Liver (tissue), 9 donors: ENCODE results near the gene NDC1. TPM values are rescaled to one million over a fixed set of nuclear protein-coding genes. Genes with fewer than 3 reads are reported as not detected.

Source experiments
- DNase-seq: peaks from one replicate; pipeline ENCODE4 v3.0.0-alpha.2; 2017; ENCODE audit warnings: low spot score
- H3K27ac ChIP-seq, 2 donors: one replicate each; pipeline ENCODE4 v1.7.0; 2013; ENCODE audit warnings: inconsistent platforms in 2 of 2, low read length in 2 of 2, control low read depth in 1 of 2, low read depth in 1 of 2, mild to moderate bottlenecking in 1 of 2
- H3K27me3 ChIP-seq, 4 donors: one replicate each; pipeline versions ENCODE4 v1.6.1 to v1.7.0; 2013; ENCODE audit warnings: low read length in 3 of 4, inconsistent platforms in 1 of 4, mild to moderate bottlenecking in 1 of 4, moderate library complexity in 1 of 4; ENCODE audit not compliant: control insufficient read depth in 4 of 4, insufficient read depth in 4 of 4
- H3K36me3 ChIP-seq, 4 donors: one replicate each; pipeline versions ENCODE4 v1.6.1 to v1.7.0; 2013; ENCODE audit warnings: low read length in 3 of 4, mild to moderate bottlenecking in 3 of 4, low read depth in 1 of 4, moderate library complexity in 1 of 4; ENCODE audit not compliant: control insufficient read depth in 4 of 4, insufficient read depth in 3 of 4
- H3K4me1 ChIP-seq, 4 donors: one replicate each; pipeline versions ENCODE4 v1.6.1 to v1.7.0; 2013; ENCODE audit warnings: low read length in 3 of 4, mild to moderate bottlenecking in 3 of 4, moderate library complexity in 1 of 4; ENCODE audit not compliant: control insufficient read depth in 4 of 4, insufficient read depth in 4 of 4
- H3K4me3 ChIP-seq, 3 donors: one replicate each; pipeline versions ENCODE4 v1.6.1 to v1.7.0; 2013; ENCODE audit warnings: low read length in 3 of 3, control low read depth in 1 of 3, low read depth in 1 of 3, mild to moderate bottlenecking in 1 of 3
- H3K9ac ChIP-seq, 2 donors: one replicate each; pipeline ENCODE4 v1.7.0; 2013; ENCODE audit warnings: low read length in 2 of 2, mild to moderate bottlenecking in 2 of 2, moderate library complexity in 2 of 2, control low read depth in 1 of 2, low read depth in 1 of 2
- H3K9me3 ChIP-seq, 4 donors: one replicate each; pipeline versions ENCODE4 v1.6.1 to v1.7.0; 2013; ENCODE audit warnings: low read length in 3 of 4; ENCODE audit not compliant: control insufficient read depth in 4 of 4
- EGR1 ChIP-seq, 2 donors: IDR thresholded peaks; 2 replicates each; pipeline ENCODE4 v1.6.1; 2016 to 2018; ENCODE audit warnings: antibody characterized with exemption in 2 of 2, low read depth in 2 of 2
- FOXA1 ChIP-seq: IDR thresholded peaks from 2 replicates; pipeline ENCODE4 v1.6.1; 2016; ENCODE audit warnings: antibody characterized with exemption
- FOXA2 ChIP-seq: IDR thresholded peaks from 2 replicates; pipeline ENCODE4 v1.6.1; 2016; ENCODE audit warnings: antibody characterized with exemption
- GABPA ChIP-seq, 2 donors: IDR thresholded peaks in 1 of 2; conservative IDR thresholded peaks in 1 of 2; 2 replicates each; pipeline ENCODE4 v1.6.1; 2016; ENCODE audit warnings: antibody characterized with exemption in 2 of 2, mild to moderate bottlenecking in 1 of 2, moderate library complexity in 1 of 2
- HNF4A ChIP-seq, 2 donors: conservative IDR thresholded peaks; 2 replicates each; pipeline ENCODE4 v1.6.1; 2016; ENCODE audit warnings: antibody characterized with exemption in 2 of 2, mild to moderate bottlenecking in 2 of 2
- HNF4G ChIP-seq: IDR thresholded peaks from 2 replicates; pipeline ENCODE4 v1.6.1; 2016; ENCODE audit warnings: antibody characterized with exemption
- JUND ChIP-seq, 2 donors: IDR thresholded peaks; 2 replicates each; pipeline ENCODE4 v1.6.1; 2016; ENCODE audit warnings: antibody characterized with exemption in 2 of 2
- NR2F2 ChIP-seq: IDR thresholded peaks from 2 replicates; pipeline ENCODE4 v1.6.1; 2016; ENCODE audit warnings: antibody characterized with exemption
- RAD21 ChIP-seq, 2 donors: IDR thresholded peaks; 2 replicates each; pipeline ENCODE4 v1.6.1; 2016; ENCODE audit warnings: antibody characterized with exemption in 2 of 2, mild to moderate bottlenecking in 2 of 2
- RXRA ChIP-seq, 2 donors: IDR thresholded peaks; 2 replicates each; pipeline ENCODE4 v1.6.1; 2017 to 2018; ENCODE audit warnings: antibody characterized with exemption in 2 of 2, mild to moderate bottlenecking in 1 of 2
- SP1 ChIP-seq: IDR thresholded peaks from 2 replicates; pipeline ENCODE4 v1.6.1; 2018; ENCODE audit warnings: antibody characterized with exemption, mild to moderate bottlenecking
- TAF1 ChIP-seq: conservative IDR thresholded peaks from 2 replicates; pipeline ENCODE4 v1.6.1; 2016; ENCODE audit warnings: antibody characterized with exemption, mild to moderate bottlenecking
- YY1 ChIP-seq: IDR thresholded peaks from 2 replicates; pipeline ENCODE4 v1.6.1; 2016; ENCODE audit warnings: antibody characterized with exemption, mild to moderate bottlenecking
- WGBS: extraction: QIAGEN DNeasy Blood & Tissue Kit; methylation state at CpG from one replicate; pipeline ENCODE4 v1.1.7; 2013; 5-methylcytosine and 5-hydroxymethylcytosine counted together
- polyA plus RNA-seq, 2 donors: library from polyadenylated mRNA; stranded (reverse) in 1 of 2; unstranded in 1 of 2; fragments of 200-250 nt in 1 of 2; fragments of >200 nt in 1 of 2; fragmentation: Nextera tagmentation in 1 of 2; extraction: Ambion mirVana in 1 of 2; gene quantifications; one replicate each; pipeline versions ENCODE4 v1.2.1 to v1.2.3, GENCODE V29; 2013 to 2015
- total RNA-seq, 2 donors: library from RNA; depleted of rRNA; stranded (reverse); fragments of >200 nt; gene quantifications; one replicate each; pipeline ENCODE4 v1.2.3, GENCODE V29; 2014
- TF ChIP-seq, protein P1 (sequence below): IDR thresholded peaks from 2 replicates; pipeline ENCODE4 v1.6.1; 2016; ENCODE audit warnings: antibody characterized with exemption, mild to moderate bottlenecking
- TF ChIP-seq, protein P2 (sequence below): IDR thresholded peaks from 2 replicates; pipeline ENCODE4 v1.6.1; 2016; ENCODE audit warnings: antibody characterized with exemption
- TF ChIP-seq, protein P3 (sequence below): fragments of 150-350 bp; IDR thresholded peaks from 2 replicates; pipeline ENCODE4 v1.5.1; 2017; ENCODE audit warnings: improper control_type of control experiment, low read depth, low read length; ENCODE audit not compliant: missing input control
- TF ChIP-seq, protein P4 (sequence below): IDR thresholded peaks from 2 replicates; pipeline ENCODE4 v1.6.1; 2016; ENCODE audit warnings: antibody characterized with exemption
- TF ChIP-seq, protein P5 (sequence below): IDR thresholded peaks from 2 replicates; pipeline ENCODE4 v1.6.1; 2016; ENCODE audit warnings: antibody characterized with exemption
- donor health status: healthy.
- donor health status: healthy.
- donor health status: healthy.
- donor health status: healthy.
- donor health status: healthy.

NDC1 gene
- total and polyA plus RNA-seq, 4 donors = 2.2 to 17.9 (median 5.8) TPM

DNA sequence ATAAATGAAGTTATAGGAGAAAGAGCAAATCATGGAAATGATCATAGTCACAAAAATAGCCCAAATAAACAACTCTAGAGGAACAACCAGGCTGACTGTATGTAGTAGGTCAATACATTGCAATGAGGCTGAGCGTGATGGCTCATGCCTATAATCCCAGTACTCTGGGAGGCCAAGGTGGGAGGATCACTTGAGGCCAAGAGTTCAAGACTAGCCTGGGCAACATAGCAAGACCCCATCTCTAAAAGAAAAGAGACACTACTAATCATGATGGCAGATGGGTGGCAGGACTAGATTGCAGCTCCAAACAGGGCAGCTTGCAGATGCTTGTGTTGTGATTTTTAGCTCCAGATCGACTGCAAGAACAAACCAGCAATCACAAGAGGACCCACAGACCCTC lies 27.6 kb downstream of the NDC1 start:
- Histone ChIP-seq H3K4me3 (no peak overlapping the region), H3K27me3 (no peaks in the 10 kb centered on the region), H3K9ac (no peak overlapping the region), H3K9me3 (no peaks in the 10 kb centered on the region), H3K36me3 (peaks cover 0 to 4% (median 1%) of the 10 kb centered on the region in 4 donors), H3K27ac (no peak overlapping the region), H3K4me1 (no peaks in the 10 kb centered on the region)
- WGBS = 100% methylated on average over 2 of the region's 2 CpGs
- TF ChIP-seq, protein P1, sequence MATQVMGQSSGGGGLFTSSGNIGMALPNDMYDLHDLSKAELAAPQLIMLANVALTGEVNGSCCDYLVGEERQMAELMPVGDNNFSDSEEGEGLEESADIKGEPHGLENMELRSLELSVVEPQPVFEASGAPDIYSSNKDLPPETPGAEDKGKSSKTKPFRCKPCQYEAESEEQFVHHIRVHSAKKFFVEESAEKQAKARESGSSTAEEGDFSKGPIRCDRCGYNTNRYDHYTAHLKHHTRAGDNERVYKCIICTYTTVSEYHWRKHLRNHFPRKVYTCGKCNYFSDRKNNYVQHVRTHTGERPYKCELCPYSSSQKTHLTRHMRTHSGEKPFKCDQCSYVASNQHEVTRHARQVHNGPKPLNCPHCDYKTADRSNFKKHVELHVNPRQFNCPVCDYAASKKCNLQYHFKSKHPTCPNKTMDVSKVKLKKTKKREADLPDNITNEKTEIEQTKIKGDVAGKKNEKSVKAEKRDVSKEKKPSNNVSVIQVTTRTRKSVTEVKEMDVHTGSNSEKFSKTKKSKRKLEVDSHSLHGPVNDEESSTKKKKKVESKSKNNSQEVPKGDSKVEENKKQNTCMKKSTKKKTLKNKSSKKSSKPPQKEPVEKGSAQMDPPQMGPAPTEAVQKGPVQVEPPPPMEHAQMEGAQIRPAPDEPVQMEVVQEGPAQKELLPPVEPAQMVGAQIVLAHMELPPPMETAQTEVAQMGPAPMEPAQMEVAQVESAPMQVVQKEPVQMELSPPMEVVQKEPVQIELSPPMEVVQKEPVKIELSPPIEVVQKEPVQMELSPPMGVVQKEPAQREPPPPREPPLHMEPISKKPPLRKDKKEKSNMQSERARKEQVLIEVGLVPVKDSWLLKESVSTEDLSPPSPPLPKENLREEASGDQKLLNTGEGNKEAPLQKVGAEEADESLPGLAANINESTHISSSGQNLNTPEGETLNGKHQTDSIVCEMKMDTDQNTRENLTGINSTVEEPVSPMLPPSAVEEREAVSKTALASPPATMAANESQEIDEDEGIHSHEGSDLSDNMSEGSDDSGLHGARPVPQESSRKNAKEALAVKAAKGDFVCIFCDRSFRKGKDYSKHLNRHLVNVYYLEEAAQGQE = no peak
- no peak for TF ChIP-seq JUND (IDR thresholded peaks at IDR 0.05)
- no peak for TF ChIP-seq FOXA1
- TF ChIP-seq, protein P2, sequence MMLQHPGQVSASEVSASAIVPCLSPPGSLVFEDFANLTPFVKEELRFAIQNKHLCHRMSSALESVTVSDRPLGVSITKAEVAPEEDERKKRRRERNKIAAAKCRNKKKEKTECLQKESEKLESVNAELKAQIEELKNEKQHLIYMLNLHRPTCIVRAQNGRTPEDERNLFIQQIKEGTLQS = no peak
- no peak for TF ChIP-seq RAD21 (IDR thresholded peaks at IDR 0.05)
- TF ChIP-seq EGR1 (IDR thresholded peaks at IDR 0.05; ENCODE audit: low read depth in 2 of 2) = no peak
- no peak for TF ChIP-seq YY1
- no peak for TF ChIP-seq GABPA (IDR thresholded peaks at IDR 0.05 in 1 of 2, conservative IDR thresholded peaks at IDR 0.05 in 1 of 2)
- TF ChIP-seq, protein P3, sequence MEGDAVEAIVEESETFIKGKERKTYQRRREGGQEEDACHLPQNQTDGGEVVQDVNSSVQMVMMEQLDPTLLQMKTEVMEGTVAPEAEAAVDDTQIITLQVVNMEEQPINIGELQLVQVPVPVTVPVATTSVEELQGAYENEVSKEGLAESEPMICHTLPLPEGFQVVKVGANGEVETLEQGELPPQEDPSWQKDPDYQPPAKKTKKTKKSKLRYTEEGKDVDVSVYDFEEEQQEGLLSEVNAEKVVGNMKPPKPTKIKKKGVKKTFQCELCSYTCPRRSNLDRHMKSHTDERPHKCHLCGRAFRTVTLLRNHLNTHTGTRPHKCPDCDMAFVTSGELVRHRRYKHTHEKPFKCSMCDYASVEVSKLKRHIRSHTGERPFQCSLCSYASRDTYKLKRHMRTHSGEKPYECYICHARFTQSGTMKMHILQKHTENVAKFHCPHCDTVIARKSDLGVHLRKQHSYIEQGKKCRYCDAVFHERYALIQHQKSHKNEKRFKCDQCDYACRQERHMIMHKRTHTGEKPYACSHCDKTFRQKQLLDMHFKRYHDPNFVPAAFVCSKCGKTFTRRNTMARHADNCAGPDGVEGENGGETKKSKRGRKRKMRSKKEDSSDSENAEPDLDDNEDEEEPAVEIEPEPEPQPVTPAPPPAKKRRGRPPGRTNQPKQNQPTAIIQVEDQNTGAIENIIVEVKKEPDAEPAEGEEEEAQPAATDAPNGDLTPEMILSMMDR = no peak
- no peak for TF ChIP-seq RXRA (IDR thresholded peaks at IDR 0.05)
- TF ChIP-seq, protein P4, sequence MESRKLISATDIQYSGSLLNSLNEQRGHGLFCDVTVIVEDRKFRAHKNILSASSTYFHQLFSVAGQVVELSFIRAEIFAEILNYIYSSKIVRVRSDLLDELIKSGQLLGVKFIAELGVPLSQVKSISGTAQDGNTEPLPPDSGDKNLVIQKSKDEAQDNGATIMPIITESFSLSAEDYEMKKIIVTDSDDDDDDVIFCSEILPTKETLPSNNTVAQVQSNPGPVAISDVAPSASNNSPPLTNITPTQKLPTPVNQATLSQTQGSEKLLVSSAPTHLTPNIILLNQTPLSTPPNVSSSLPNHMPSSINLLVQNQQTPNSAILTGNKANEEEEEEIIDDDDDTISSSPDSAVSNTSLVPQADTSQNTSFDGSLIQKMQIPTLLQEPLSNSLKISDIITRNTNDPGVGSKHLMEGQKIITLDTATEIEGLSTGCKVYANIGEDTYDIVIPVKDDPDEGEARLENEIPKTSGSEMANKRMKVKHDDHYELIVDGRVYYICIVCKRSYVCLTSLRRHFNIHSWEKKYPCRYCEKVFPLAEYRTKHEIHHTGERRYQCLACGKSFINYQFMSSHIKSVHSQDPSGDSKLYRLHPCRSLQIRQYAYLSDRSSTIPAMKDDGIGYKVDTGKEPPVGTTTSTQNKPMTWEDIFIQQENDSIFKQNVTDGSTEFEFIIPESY = no peak
- TF ChIP-seq HNF4G = no peak
- no peak for TF ChIP-seq HNF4A (conservative IDR thresholded peaks at IDR 0.05)
- no peak for TF ChIP-seq FOXA2
- TF ChIP-seq, protein P5, sequence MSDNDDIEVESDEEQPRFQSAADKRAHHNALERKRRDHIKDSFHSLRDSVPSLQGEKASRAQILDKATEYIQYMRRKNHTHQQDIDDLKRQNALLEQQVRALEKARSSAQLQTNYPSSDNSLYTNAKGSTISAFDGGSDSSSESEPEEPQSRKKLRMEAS = no peak
- no peak for TF ChIP-seq NR2F2
- no peak for TF ChIP-seq TAF1
- TF ChIP-seq SP1 = no peak
- DNase-seq = no peak
